GM12874 (cell line): ENCODE results near the gene ERO1B.

ENCODE experiments used
- CTCF ChIP-seq: IDR thresholded peaks from 2 replicates; pipeline ENCODE4 v1.5.1; 2011; ENCODE audit warnings: low read depth, mild to moderate bottlenecking, control low read depth, low read length, moderate library complexity; ENCODE audit not compliant: insufficient read depth

ERO1B gene

DNA sequence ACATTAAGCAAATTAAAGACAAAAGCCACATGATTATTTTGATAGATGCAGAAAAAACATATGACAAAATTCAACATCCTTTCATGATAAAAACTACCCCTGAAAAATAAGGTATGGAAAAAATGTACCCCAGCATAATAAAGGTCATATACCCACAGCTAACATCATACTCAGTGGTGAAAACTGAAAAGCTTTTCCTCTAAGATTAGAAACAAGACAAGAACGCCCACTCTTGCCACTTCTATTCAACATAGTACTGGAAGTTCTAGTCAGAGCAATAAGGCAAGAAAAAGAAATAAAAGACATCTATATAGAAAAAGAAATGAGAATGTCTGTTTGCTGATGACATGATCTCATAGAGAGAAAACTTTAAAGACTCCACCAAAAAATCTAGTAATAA lies 20.7 kb downstream of the ERO1B start:
- no peak for TF ChIP-seq CTCF

- TF ChIP-seq CTCF: no peak
Observed at GRCh38 chr1:236259043-236259442, 22.7 kb downstream of the ERO1B start.

GRCh38 chr1:236258114-236258622 lies 23.6 kb downstream of the ERO1B start:
- TF ChIP-seq CTCF: no peak

DNA sequence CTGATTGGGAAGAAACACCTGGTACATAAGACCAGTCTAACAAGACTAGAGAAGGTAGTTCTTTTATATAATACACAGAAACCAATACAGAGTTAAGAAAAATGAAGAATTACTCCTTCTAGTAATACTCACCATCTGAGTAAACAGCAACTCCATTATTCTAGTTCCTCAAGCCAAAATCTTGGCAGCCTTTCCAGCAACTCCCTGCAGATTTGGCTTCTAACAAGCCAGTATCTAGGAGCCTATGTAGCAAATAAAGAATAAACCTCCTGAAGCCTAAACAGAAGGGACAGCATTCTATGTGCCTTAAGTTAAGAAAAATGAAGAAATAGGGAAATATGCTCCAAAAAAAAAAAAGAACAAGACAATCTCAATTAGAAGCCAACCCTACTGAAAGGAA lies 24.5 kb downstream of the ERO1B start:
- TF ChIP-seq CTCF: no peak

- no peak for TF ChIP-seq CTCF
Observed at GRCh38 chr1:236253918-236254637, 27.7 kb downstream of the ERO1B start.

GRCh38 chr1:236253119-236253518 lies 28.6 kb downstream of the ERO1B start:
- TF ChIP-seq CTCF: no peak

DNA sequence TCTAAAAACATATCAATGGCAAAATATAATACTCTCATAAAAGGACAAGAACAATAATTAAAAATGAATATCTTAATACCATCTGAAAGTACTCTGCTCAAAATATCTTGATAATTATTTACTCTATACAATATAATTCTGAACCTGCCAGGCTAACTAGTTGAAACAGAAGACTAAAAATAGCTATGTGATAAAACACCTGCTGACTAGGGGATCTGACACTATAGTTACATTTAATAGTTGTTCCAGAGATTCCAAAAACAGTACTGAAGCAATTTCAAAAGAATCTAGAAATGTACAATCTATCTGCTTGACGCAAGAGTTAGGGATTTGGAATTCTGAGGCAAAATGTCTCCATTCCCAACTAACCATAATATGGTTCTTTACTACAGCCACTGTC lies 30.2 kb downstream of the ERO1B start:
- TF ChIP-seq CTCF: no peak
